H9 (cell line): Measurements from ENCODE around the gene TP73. TPM values are rescaled to one million over a fixed set of nuclear protein-coding genes. Genes with fewer than 3 reads are reported as not detected.

ENCODE experiments used
- DNase-seq: peaks from one replicate; pipeline ENCODE4 v3.0.0-alpha.2; 2017
- H2AFZ ChIP-seq: one replicate; pipeline ENCODE4 v1.6.1; 2013; ENCODE audit warnings: mild to moderate bottlenecking, low read length, control low read depth, moderate library complexity
- H2AK5ac ChIP-seq: 2 replicates; pipeline ENCODE4 v1.6.1; 2013; ENCODE audit warnings: low read length, control low read depth, mixed read lengths; ENCODE audit not compliant: insufficient read length
- H2BK120ac ChIP-seq: one replicate; pipeline ENCODE4 v1.6.1; 2013; ENCODE audit warnings: low read depth, mild to moderate bottlenecking, low read length, control low read depth, inconsistent platforms; ENCODE audit not compliant: poor library complexity, severe bottlenecking
- H2BK12ac ChIP-seq: 2 replicates; pipeline ENCODE4 v1.6.1; 2013; ENCODE audit warnings: low read length, control low read depth, mixed read lengths, low read depth; ENCODE audit not compliant: insufficient read length
- H2BK15ac ChIP-seq: 2 replicates; pipeline ENCODE4 v1.6.1; 2013; ENCODE audit warnings: low read depth, low read length, control low read depth
- H2BK20ac ChIP-seq: one replicate; pipeline ENCODE4 v1.6.1; 2013; ENCODE audit warnings: low read depth, mild to moderate bottlenecking, low read length, control low read depth, inconsistent platforms; ENCODE audit not compliant: poor library complexity, severe bottlenecking
- H2BK5ac ChIP-seq: 2 replicates; pipeline ENCODE4 v1.6.1; 2013; ENCODE audit warnings: low read length, control low read depth, mixed read lengths; ENCODE audit not compliant: insufficient read length
- H3K14ac ChIP-seq: 2 replicates; pipeline ENCODE4 v1.6.1; 2013; ENCODE audit warnings: low read length, control low read depth; ENCODE audit not compliant: insufficient read depth
- H3K18ac ChIP-seq: 2 replicates; pipeline ENCODE4 v1.6.1; 2013; ENCODE audit warnings: low read depth, mild to moderate bottlenecking, mixed read lengths, low read length, control low read depth; ENCODE audit not compliant: insufficient read length
- H3K23ac ChIP-seq: 2 replicates; pipeline ENCODE4 v1.6.1; 2013; ENCODE audit warnings: low read length, control low read depth, mixed read lengths, low read depth; ENCODE audit not compliant: insufficient read length
- H3K23me2 ChIP-seq: 2 replicates; pipeline ENCODE4 v1.6.1; 2013; ENCODE audit warnings: low read depth, mild to moderate bottlenecking, mixed read lengths, low read length, control low read depth; ENCODE audit not compliant: insufficient read length, poor library complexity, severe bottlenecking
- H3K27ac ChIP-seq: 2 replicates; pipeline ENCODE4 v1.5.1; 2013; ENCODE audit warnings: low read length, control low read depth, mixed read lengths, low read depth; ENCODE audit not compliant: insufficient read length
- H3K27me3 ChIP-seq: 2 replicates; pipeline ENCODE4 v1.6.1; 2013; ENCODE audit warnings: low read length, control low read depth, inconsistent platforms; ENCODE audit not compliant: insufficient read depth
- H3K4ac ChIP-seq: 2 replicates; pipeline ENCODE4 v1.6.1; 2013; ENCODE audit warnings: low read depth, mild to moderate bottlenecking, control low read depth, inconsistent platforms, low read length, moderate library complexity
- H3K4me1 ChIP-seq: 2 replicates; pipeline ENCODE4 v1.6.1; 2013; ENCODE audit warnings: low read length, control low read depth, inconsistent platforms; ENCODE audit not compliant: insufficient read depth
- H3K4me2 ChIP-seq: 2 replicates; pipeline ENCODE4 v1.6.1; 2013; ENCODE audit warnings: low read length, control low read depth, mixed read lengths; ENCODE audit not compliant: insufficient read length, insufficient read depth
- H3K56ac ChIP-seq: 2 replicates; pipeline ENCODE4 v1.6.1; 2013; ENCODE audit warnings: low read depth, mild to moderate bottlenecking, mixed read lengths, low read length, control low read depth; ENCODE audit not compliant: insufficient read length
- H3K79me1 ChIP-seq: 2 replicates; pipeline ENCODE4 v1.6.1; 2013; ENCODE audit warnings: low read depth, mild to moderate bottlenecking, moderate library complexity, low read length, control low read depth, inconsistent platforms; ENCODE audit not compliant: insufficient read depth, poor library complexity, severe bottlenecking
- H3K79me2 ChIP-seq: 2 replicates; pipeline ENCODE4 v1.6.1; 2013; ENCODE audit warnings: low read length, control low read depth, inconsistent platforms; ENCODE audit not compliant: insufficient read depth
- H3K9ac ChIP-seq: 2 replicates; pipeline ENCODE4 v1.6.1; 2013; ENCODE audit warnings: low read length, control low read depth, mixed read lengths; ENCODE audit not compliant: insufficient read length; ENCODE audit errors: extremely low read depth
- H3K9me3 ChIP-seq: one replicate; pipeline ENCODE4 v1.6.1; 2013; ENCODE audit warnings: low read depth, low read length, inconsistent platforms; ENCODE audit not compliant: control insufficient read depth
- H3T11ph ChIP-seq: one replicate; pipeline ENCODE4 v1.6.1; 2013; ENCODE audit warnings: mild to moderate bottlenecking, low read length, control low read depth, inconsistent platforms
- H4K20me1 ChIP-seq: one replicate; pipeline ENCODE4 v1.6.1; 2013; ENCODE audit not compliant: control insufficient read depth, insufficient read length, insufficient read depth
- H4K5ac ChIP-seq: 2 replicates; pipeline ENCODE4 v1.6.1; 2013; ENCODE audit warnings: low read depth, mild to moderate bottlenecking, mixed read lengths, low read length, control low read depth; ENCODE audit not compliant: insufficient read length
- H4K8ac ChIP-seq: replicated peaks from 2 replicates; pipeline ENCODE4 v1.6.1; 2013; ENCODE audit warnings: low read length, control low read depth, mixed read lengths, low read depth; ENCODE audit not compliant: insufficient read length
- H4K91ac ChIP-seq: 2 replicates; pipeline ENCODE4 v1.6.1; 2013; ENCODE audit warnings: low read depth, mild to moderate bottlenecking, moderate library complexity, mixed read lengths, low read length, control low read depth; ENCODE audit not compliant: insufficient read length
- H3K27ac Mint-ChIP-seq, 3 experiments: 2 replicates in 2 of 3; 3 replicates in 1 of 3; pipeline ENCODE4 v1.8.0; 2020 to 2021; ENCODE audit warnings: mixed read lengths in 3 of 3, mild to moderate bottlenecking in 1 of 3, moderate library complexity in 1 of 3
- H3K27me3 Mint-ChIP-seq: 2 replicates; pipeline ENCODE4 v1.8.0; 2021; ENCODE audit warnings: low read depth, mild to moderate bottlenecking, moderate library complexity, mixed read lengths
- H3K36me3 Mint-ChIP-seq, 3 experiments: 2 replicates in 2 of 3; 3 replicates in 1 of 3; pipeline ENCODE4 v1.8.0; 2020 to 2021; ENCODE audit warnings: low read depth in 3 of 3, mixed read lengths in 3 of 3; ENCODE audit not compliant: insufficient read depth in 1 of 3
- H3K4me1 Mint-ChIP-seq, 2 experiments: 2 replicates each; pipeline ENCODE4 v1.8.0; 2020; ENCODE audit warnings: mixed read lengths in 2 of 2
- H3K4me3 Mint-ChIP-seq, 2 experiments: 2 replicates in 1 of 2; 3 replicates in 1 of 2; pipeline ENCODE4 v1.8.0; 2020 to 2021; ENCODE audit warnings: mild to moderate bottlenecking in 2 of 2, mixed read lengths in 2 of 2, moderate library complexity in 1 of 2
- H3K9me3 Mint-ChIP-seq, 2 experiments: 2 replicates in 1 of 2; 3 replicates in 1 of 2; pipeline ENCODE4 v1.8.0; 2020; ENCODE audit warnings: mild to moderate bottlenecking in 2 of 2, mixed read lengths in 2 of 2, moderate library complexity in 1 of 2
- CTCF ChIP-seq: fragments of 200-600 bp; sonication (generic); conservative IDR thresholded peaks from 3 replicates; pipeline ENCODE4 v1.8.0; 2021; ENCODE audit warnings: antibody characterized with exemption, mild to moderate bottlenecking
- WGBS: extraction: QIAGEN DNeasy Blood & Tissue Kit; methylation state at CpG from one replicate; pipeline ENCODE4 v1.1.7; 2013; ENCODE audit warnings: missing lambda C conversion rate, low lambda C conversion rate, mixed read lengths; ENCODE audit not compliant: insufficient read length; ENCODE audit errors: extremely low coverage; 5-methylcytosine and 5-hydroxymethylcytosine counted together
- total RNA-seq: library from RNA; stranded (reverse); gene quantifications from 2 replicates; pipeline ENCODE4 v1.2.1, GENCODE V29; 2021

Gene TP73
- total RNA-seq, 1 experiment from 2014 or later, result 4.7 TPM

DNA sequence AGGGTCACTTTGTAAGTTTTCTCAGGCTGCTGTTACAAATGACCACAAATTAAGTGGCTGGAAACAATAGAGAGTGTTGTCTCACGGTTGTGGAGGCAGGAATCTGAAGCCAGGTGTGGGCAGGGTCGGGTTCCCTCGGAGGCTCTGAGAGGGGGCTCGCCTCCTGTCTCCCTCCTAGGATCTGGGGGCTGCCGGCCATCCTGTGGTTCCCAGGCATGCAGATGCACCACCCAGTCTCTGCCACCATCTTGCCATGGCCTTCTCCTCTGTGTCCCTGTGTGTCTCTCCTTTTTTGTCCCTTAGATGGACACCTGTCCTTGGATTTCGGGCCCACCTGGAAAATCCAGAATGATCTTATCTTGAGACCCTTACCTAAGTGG lies 4.8 kb downstream of the TP73 start:
- Histone ChIP-seq H3K14ac (no peak overlapping the region), H3K27me3 (peaks cover 24% of the 10 kb centered on the region), H3K4ac (no peak overlapping the region), H3K23ac (no peak overlapping the region), H3K9ac (no peak overlapping the region), H3K79me2 (no peaks in the 10 kb centered on the region), H2BK20ac (no peak overlapping the region), H3K9me3 (no peaks in the 10 kb centered on the region), H3K56ac (no peak overlapping the region), H2AFZ (no peak overlapping the region), H4K8ac (no peak overlapping the region), H2AK5ac (no peak overlapping the region), H2BK15ac (no peak overlapping the region), H3K4me2 (no peak overlapping the region), H3K27ac (no peak overlapping the region), H2BK120ac (no peak overlapping the region), H3K4me1 (no peaks in the 10 kb centered on the region), H4K20me1 (no peaks in the 10 kb centered on the region), H4K91ac (no peak overlapping the region), H3K18ac (no peak overlapping the region), H3K23me2 (peaks cover 5% of the 10 kb centered on the region), H2BK5ac (no peak overlapping the region), H4K5ac (no peak overlapping the region), H3T11ph (no peak overlapping the region), H2BK12ac (no peak overlapping the region), H3K79me1 (no peaks in the 10 kb centered on the region)
- H3K4me3 Mint-ChIP-seq, result no peak overlapping the region
- WGBS, result no CpG with 5 or more reads among the region's 6 CpGs
- no peak for DNase-seq
- peaks cover 0 to 2% of the 10 kb centered on the region in 2 experiments; a peak in 1 of 5 replicates for H3K9me3 Mint-ChIP-seq
- H3K36me3 Mint-ChIP-seq, result no peaks in the 10 kb centered on the region
- peaks cover 76% of the 10 kb centered on the region for H3K27me3 Mint-ChIP-seq
- no peak for TF ChIP-seq CTCF
- H3K27ac Mint-ChIP-seq, result no peak overlapping the region
- H3K4me1 Mint-ChIP-seq, result peaks cover 17 to 21% of the 10 kb centered on the region in 2 experiments
